Skeletal muscle tissue (tissue), 4 donors: Measurements from ENCODE around the gene SLC41A3. TPM values are rescaled to one million over a fixed set of nuclear protein-coding genes. Genes with fewer than 3 reads are reported as not detected.

Experiments used
- H3K27ac ChIP-seq: one replicate; pipeline ENCODE4 v1.7.0; 2013; ENCODE audit warnings: mild to moderate bottlenecking, low read depth, low read length, inconsistent platforms
- H3K27me3 ChIP-seq, 3 donors: one replicate each; pipeline ENCODE4 v1.7.0; 2013; ENCODE audit warnings: low read length in 3 of 3; ENCODE audit not compliant: control insufficient read depth in 3 of 3, insufficient read depth in 3 of 3
- H3K36me3 ChIP-seq, 3 donors: one replicate each; pipeline ENCODE4 v1.7.0; 2013; ENCODE audit warnings: low read length in 3 of 3; ENCODE audit not compliant: control insufficient read depth in 3 of 3, insufficient read depth in 3 of 3
- H3K4me1 ChIP-seq, 3 donors: one replicate each; pipeline ENCODE4 v1.7.0; 2013; ENCODE audit warnings: low read length in 3 of 3, mild to moderate bottlenecking in 3 of 3; ENCODE audit not compliant: control insufficient read depth in 3 of 3, insufficient read depth in 3 of 3
- H3K4me3 ChIP-seq, 3 donors: one replicate each; pipeline ENCODE4 v1.7.0; 2013; ENCODE audit warnings: low read length in 3 of 3
- H3K9ac ChIP-seq, 3 donors: one replicate each; pipeline ENCODE4 v1.7.0; 2013; ENCODE audit warnings: low read length in 3 of 3, mild to moderate bottlenecking in 3 of 3, moderate library complexity in 2 of 3, low read depth in 1 of 3
- H3K9me3 ChIP-seq, 3 donors: one replicate each; pipeline ENCODE4 v1.7.0; 2013; ENCODE audit warnings: low read length in 3 of 3; ENCODE audit not compliant: control insufficient read depth in 3 of 3
- total RNA-seq: library from RNA; depleted of rRNA; stranded (reverse); fragments of >200 nt; gene quantifications from one replicate; pipeline ENCODE4 v1.2.3, GENCODE V29; 2014
- donor health status: Osteomylitis.

SLC41A3 gene
- total RNA-seq, 1 donor from 2014 or later: 31.3 TPM

DNA sequence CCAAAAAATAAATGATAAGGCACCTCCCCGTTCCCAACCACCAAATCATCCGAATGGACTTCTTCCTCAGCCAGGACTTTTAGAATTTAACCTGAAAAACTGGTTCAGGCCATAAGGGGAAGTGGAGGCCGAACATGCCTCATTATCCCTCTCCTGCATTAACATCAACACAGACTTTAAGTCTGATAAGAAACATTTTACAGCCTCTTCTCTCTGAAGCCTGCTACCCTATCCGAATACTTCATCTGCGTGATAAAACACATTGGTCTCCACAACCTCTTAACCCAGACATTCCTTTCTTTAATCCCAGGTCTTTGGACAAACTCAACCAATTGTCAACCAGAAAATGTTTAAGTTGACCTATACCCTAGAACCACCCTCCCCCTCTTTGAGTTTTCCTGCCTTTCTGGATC, 850 bp upstream of the SLC41A3 start:
- Histone ChIP-seq H3K27ac (peak overlapping the region; percentile 81), H3K9ac (peak overlapping the region; percentile 79 to 88 (median 83)), H3K36me3 (no peaks in the 10 kb centered on the region), H3K27me3 (no peaks in the 10 kb centered on the region), H3K4me1 (peaks cover 15 to 20% (median 18%) of the 10 kb centered on the region in 3 donors), H3K4me3 (peak overlapping the region; percentile 22 to 73 (median 71)), H3K9me3 (no peaks in the 10 kb centered on the region)

DNA sequence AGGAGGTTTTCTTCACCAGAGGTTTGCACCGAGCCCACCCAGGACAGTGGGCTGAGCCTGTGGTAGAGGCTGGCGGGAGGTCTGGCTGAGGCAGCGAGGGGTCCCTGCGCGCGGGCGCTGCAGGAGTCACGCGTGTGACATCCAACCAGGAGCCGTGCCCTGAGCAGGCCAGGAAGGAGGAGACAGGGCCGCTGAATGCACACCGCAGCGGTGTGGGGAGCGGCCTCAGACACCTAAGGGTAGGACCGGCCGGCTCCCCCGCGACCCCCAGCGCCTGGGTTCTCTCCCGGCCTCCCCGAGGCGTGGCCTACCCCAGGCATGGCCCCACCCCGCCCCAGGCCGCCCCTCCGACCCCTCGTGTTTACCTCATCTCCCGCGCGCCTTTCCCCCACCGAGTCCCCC, 412 bp downstream of the SLC41A3 start:
- Histone ChIP-seq H3K36me3 (no peaks in the 10 kb centered on the region), H3K9me3 (no peaks in the 10 kb centered on the region), H3K27me3 (no peaks in the 10 kb centered on the region), H3K4me1 (peaks cover 17 to 20% (median 18%) of the 10 kb centered on the region in 3 donors), H3K4me3 (peak overlapping the region; percentile 70 to 81 (median 71)), H3K27ac (peak overlapping the region; percentile 81), H3K9ac (peak overlapping the region; percentile 77 to 88 (median 84))

DNA sequence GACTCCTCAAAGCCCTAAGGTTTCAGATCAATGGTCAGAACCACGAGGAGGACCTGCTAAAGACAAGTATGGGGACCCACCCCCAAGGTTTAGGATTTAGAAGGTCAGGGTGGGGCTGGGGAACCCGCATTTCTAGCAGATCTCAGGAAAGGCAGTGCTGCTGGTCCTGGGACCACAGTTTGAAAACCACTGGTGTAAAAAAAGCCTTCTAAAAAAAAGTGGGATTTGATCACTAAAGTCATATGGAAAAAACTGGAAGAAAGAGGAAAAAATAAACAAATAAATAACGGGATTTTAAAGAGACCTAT, 832 bp downstream of the SLC41A3 start:
- H3K27ac ChIP-seq: peak overlapping the region; percentile 81
- peak overlapping the region; percentile 70 to 81 (median 71) for H3K4me3 ChIP-seq
- H3K4me1 ChIP-seq: peaks cover 17 to 21% (median 20%) of the 10 kb centered on the region in 3 donors
- no peaks in the 10 kb centered on the region for H3K9me3 ChIP-seq
- H3K36me3 ChIP-seq: no peaks in the 10 kb centered on the region
- H3K27me3 ChIP-seq: no peaks in the 10 kb centered on the region
- H3K9ac ChIP-seq: peak overlapping the region; percentile 77 to 88 (median 84)

DNA sequence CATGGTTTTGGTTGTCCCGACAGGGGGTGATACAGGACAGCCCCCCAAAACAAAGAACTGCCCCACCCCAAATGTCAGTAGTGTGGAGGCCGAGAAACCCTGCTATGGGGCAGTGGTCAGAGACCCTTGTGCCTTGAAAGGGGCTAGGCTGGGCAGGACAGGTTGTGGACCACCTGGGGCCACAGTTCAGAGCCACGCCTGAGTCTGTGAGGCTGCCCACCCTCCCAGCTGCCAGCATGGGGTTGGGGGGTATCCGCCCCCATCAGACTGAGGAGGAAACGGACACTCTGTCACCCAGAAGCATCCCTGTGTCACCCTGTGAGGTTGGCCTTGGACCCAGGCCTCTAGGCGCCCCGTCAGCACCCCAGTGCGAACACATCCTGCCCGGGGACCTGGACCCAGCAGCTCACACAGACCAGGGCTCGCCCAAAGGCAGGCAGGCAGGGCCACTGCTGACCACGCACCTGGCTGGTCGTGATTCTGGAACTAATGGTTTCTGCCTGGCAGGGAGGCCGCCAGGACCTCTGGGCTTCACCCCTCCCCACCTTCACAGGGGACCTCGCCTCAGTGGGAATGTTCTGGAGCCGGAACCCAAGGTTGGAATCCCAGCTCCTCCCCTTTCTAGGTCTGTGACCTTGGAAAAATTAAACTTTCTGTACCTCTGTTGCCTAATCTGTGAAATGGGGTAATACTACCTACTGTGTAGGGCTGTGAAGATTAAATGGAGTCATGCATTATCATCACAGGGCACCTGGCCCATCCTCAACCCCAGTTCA, 1.4 kb downstream of the SLC41A3 start:
- peak overlapping the region; percentile 81 for H3K27ac ChIP-seq
- H3K9me3 ChIP-seq: no peaks in the 10 kb centered on the region
- H3K9ac ChIP-seq: peak overlapping the region in 2 of 3 donors; percentile 77 to 88
- H3K27me3 ChIP-seq: no peaks in the 10 kb centered on the region
- no peaks in the 10 kb centered on the region for H3K36me3 ChIP-seq
- H3K4me1 ChIP-seq: peaks cover 17 to 21% (median 20%) of the 10 kb centered on the region in 3 donors
- H3K4me3 ChIP-seq: peak overlapping the region in 2 of 3 donors; percentile 17 to 70

DNA sequence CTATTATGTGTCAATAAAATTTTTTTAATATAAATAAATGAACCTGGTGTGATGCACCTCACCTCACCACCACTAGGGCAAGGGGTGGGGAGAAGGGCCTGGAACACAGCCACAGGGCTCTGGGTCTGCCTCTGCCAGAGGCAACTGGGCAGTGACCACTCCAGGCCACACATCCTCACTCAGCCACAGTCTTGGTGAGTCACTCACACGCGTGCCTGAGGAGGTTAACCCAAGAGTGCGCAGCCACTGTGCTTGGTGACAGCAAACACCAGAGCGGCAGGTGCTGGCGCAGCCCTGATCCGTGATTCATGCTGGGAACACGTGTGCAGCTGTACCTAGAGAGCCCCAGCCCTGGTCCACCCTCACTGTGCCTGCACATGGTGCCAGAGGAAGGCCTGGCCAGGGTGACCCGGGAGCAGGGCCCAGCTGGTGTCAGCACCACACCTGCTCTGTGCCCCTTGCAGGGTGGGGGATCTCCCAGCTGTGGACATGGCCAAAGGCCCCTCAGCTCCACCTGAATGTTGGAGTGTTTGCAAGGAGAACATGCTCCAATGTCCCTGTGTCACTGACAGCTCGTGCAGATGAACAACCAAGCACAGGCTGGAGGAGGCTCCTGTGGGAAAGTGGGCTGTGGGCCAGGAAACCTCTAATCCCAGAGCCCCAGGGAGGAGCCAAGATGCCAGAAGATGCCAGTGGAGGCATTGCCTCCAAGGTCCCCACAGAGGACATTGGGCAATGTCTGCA, 2.1 kb downstream of the SLC41A3 start:
- no peaks in the 10 kb centered on the region for H3K27me3 ChIP-seq
- H3K36me3 ChIP-seq: no peaks in the 10 kb centered on the region
- H3K9me3 ChIP-seq: no peaks in the 10 kb centered on the region
- H3K4me1 ChIP-seq: peaks cover 17 to 21% (median 20%) of the 10 kb centered on the region in 3 donors
- peak overlapping the region in 1 of 3 donors; percentile 35 for H3K4me3 ChIP-seq
- peak overlapping the region; percentile 81 for H3K27ac ChIP-seq
- H3K9ac ChIP-seq: peak overlapping the region in 2 of 3 donors; percentile 8 to 69

DNA sequence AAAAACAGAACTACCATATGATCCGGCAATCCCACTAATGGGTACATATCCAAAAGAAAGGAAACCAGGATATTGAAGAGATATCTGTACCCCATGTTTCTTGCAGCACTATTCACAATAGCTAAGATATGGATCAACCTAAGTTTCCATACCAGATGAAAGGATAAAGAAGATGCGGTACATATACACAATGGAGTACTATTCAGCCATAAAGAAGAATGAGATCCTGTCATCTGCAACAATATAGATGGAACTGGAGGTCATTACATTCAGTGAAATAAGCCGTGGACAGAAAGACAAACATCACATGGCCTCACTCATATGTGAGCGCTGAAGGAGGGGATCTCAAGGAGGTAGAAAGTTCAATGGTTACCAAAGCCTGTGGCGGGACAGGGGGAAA, 3.0 kb downstream of the SLC41A3 start:
- H3K27ac ChIP-seq: peak overlapping the region; percentile 81
- peaks cover 17 to 21% (median 20%) of the 10 kb centered on the region in 3 donors for H3K4me1 ChIP-seq
- H3K4me3 ChIP-seq: no peak overlapping the region
- no peaks in the 10 kb centered on the region for H3K27me3 ChIP-seq
- no peaks in the 10 kb centered on the region for H3K9me3 ChIP-seq
- no peak overlapping the region for H3K9ac ChIP-seq
- H3K36me3 ChIP-seq: no peaks in the 10 kb centered on the region

DNA sequence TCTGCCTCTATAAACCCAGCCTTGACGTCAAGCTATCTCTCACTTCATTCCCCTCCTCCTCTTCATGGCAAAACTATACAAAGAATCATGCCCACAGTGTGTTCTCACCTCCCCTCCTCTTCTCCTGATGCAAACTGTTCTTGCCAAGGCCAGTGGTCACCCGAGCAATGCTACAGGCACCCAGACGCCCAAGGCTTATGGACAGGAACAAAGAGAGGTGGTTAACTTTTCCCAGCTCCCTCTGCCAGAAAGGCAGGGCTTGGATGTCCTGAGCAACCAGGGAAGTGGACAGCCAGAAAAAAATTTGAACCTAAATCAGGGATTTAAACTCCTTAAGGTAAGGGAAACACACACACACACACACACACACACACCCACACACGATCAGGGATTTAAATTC, 5.1 kb downstream of the SLC41A3 start:
- H3K9me3 ChIP-seq: no peaks in the 10 kb centered on the region
- no peaks in the 10 kb centered on the region for H3K36me3 ChIP-seq
- no peak overlapping the region for H3K27ac ChIP-seq
- H3K4me1 ChIP-seq: peaks cover 17 to 20% (median 17%) of the 10 kb centered on the region in 3 donors
- peak overlapping the region in 1 of 3 donors; percentile 3 for H3K9ac ChIP-seq
- no peak overlapping the region for H3K4me3 ChIP-seq
- H3K27me3 ChIP-seq: no peaks in the 10 kb centered on the region

DNA sequence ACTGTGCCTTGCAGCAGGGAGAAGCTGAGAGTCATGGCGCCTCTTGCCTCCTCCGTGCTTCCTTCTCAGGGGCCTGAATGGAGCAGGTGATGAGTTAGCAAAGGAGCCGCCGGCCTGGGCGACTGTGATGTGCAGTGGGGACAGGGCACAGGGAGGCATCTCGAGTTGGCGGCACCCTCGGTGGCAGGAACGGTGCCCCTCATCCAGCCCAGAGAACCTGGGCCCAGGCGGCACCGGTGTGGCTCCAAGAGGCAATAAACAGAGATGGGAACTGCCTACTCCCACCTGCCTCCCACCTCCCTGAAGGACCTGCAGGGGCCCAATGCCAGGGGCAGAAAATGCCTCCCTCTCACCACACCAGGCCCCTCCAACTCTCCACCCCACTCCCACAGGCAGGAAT, 6.2 kb downstream of the SLC41A3 start:
- Histone ChIP-seq H3K4me3 (no peak overlapping the region), H3K36me3 (no peaks in the 10 kb centered on the region), H3K27me3 (no peaks in the 10 kb centered on the region), H3K27ac (no peak overlapping the region), H3K9me3 (no peaks in the 10 kb centered on the region), H3K9ac (no peak overlapping the region), H3K4me1 (peaks cover 12 to 14% (median 14%) of the 10 kb centered on the region in 3 donors)

DNA sequence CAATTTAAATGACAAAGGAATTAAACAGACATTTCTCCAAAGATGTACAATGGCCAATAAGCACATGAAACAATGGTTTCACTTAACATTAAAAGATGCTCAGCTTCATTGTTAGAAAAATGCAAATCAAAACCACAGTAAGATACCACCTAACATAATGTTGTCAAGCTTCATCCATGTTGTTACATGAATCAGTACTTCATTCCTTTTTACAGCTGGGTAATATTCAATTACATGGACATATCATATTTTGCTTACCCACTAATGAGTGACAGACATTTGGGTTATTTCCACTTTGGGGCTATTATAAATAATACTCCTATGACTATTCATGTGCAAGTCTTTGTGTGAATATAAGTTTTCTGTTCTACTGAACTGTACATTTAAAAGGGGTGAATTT, 7.8 kb downstream of the SLC41A3 start:
- Histone ChIP-seq H3K4me3 (no peak overlapping the region), H3K9me3 (no peaks in the 10 kb centered on the region), H3K4me1 (peaks cover 0 to 3% (median 2%) of the 10 kb centered on the region in 3 donors), H3K36me3 (no peaks in the 10 kb centered on the region), H3K27me3 (no peaks in the 10 kb centered on the region), H3K27ac (no peak overlapping the region), H3K9ac (no peak overlapping the region)

DNA sequence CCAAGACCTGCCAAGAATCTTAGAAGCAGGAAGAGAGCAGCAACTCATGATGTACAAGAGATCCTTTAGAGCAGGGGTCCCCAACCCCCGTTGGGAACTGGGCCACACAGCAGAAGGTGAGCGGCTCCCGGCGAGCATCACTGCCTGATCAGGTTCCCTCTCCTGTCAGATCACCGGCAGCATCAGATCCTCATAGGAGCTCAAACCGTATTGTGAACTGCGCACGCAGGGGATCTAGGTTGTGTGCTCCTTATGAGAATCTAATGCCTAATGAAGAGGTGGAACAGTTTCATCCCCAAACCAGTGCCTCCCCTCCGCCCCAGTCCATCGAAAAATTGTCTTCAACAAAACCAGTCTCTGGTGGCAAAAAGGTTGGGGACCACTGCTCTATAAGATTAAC, 13.8 kb downstream of the SLC41A3 start:
- Histone ChIP-seq H3K36me3 (peaks cover 0 to 14% (median 2%) of the 10 kb centered on the region in 3 donors), H3K4me1 (peaks cover 0 to 3% (median 0%) of the 10 kb centered on the region in 3 donors), H3K27me3 (no peaks in the 10 kb centered on the region), H3K9me3 (no peaks in the 10 kb centered on the region), H3K9ac (no peak overlapping the region), H3K4me3 (no peak overlapping the region), H3K27ac (no peak overlapping the region)
